Prostate gland (tissue), 2 donors: ENCODE measurements around the gene UBR4.

Experiments used
- CTCF ChIP-seq, 4 experiments: fragments of 200-600 bp in 2 of 4; fragments of 450-650 bp in 2 of 4; sonication (generic) in 2 of 4; IDR thresholded peaks; 1 replicate in 3 of 4; 2 replicates in 1 of 4; pipeline ENCODE4 v1.5.1; 2016 to 2019; ENCODE audit warnings: antibody characterized with exemption in 4 of 4, mild to moderate bottlenecking in 2 of 4, moderate library complexity in 2 of 4
- POLR2A ChIP-seq: fragments of 450-650 bp; IDR thresholded peaks from one replicate; pipeline ENCODE4 v1.6.1; 2016; ENCODE audit warnings: antibody characterized with exemption, mild to moderate bottlenecking
- POLR2AphosphoS5 ChIP-seq: sonication (generic); formaldehyde crosslinking; IDR thresholded peaks from one replicate; pipeline ENCODE4 v1.6.1; 2017; ENCODE audit warnings: antibody characterized with exemption

GRCh38 chr1:19042675-19043578, 167.1 kb downstream of the UBR4 start:
- TF ChIP-seq CTCF (IDR thresholded peaks at IDR 0.05) (no peak), POLR2AphosphoS5 (no peak), POLR2A (no peak)
